Left lung (tissue), 10 donors: Measurements from ENCODE around the gene HGD. TPM values are rescaled to one million over a fixed set of nuclear protein-coding genes. Genes with fewer than 3 reads are reported as not detected.

Experiments used
- ATAC-seq: fragments of 200-7000 bp; cut with Tn5 transposase; one replicate; pipeline ENCODE4 v1.9.1; 2020; ENCODE audit warnings: moderate library complexity
- DNase-seq, 4 donors: peaks; one replicate each; pipeline ENCODE4 v3.0.0-alpha.2; 2013 to 2020
- H3K27ac ChIP-seq, 2 donors: fragments of 200-600 bp; sonication (generic) in 1 of 2; one replicate each; pipeline versions ENCODE4 v1.5.0 to v1.8.0; 2020 to 2021
- H3K27me3 ChIP-seq, 2 donors: fragments of 200-600 bp; sonication (generic) in 1 of 2; one replicate each; pipeline versions ENCODE4 v1.5.0 to v1.8.0; 2020 to 2021
- H3K36me3 ChIP-seq, 2 donors: fragments of 200-600 bp; sonication (generic) in 1 of 2; one replicate each; pipeline versions ENCODE4 v1.5.0 to v1.8.0; 2020 to 2021
- H3K4me1 ChIP-seq, 2 donors: fragments of 200-600 bp; one replicate each; pipeline ENCODE4 v1.8.0; 2021
- H3K4me3 ChIP-seq, 2 donors: fragments of 200-600 bp; sonication (generic) in 1 of 2; one replicate each; pipeline versions ENCODE4 v1.5.0 to v1.8.0; 2020 to 2021; ENCODE audit warnings: mild to moderate bottlenecking in 1 of 2
- H3K9me3 ChIP-seq, 2 donors: fragments of 200-600 bp; sonication (generic) in 1 of 2; one replicate each; pipeline versions ENCODE4 v1.5.0 to v1.8.0; 2020 to 2021
- CTCF ChIP-seq, 2 donors: fragments of 200-600 bp; sonication (generic) in 1 of 2; IDR thresholded peaks; one replicate each; pipeline versions ENCODE4 v1.5.0 to v1.8.0; 2021; ENCODE audit warnings: antibody characterized with exemption in 2 of 2
- intact Hi-C, 2 donors: fragments of 100-400 bp; cut with DNase I; formaldehyde crosslinking; loops; one replicate each; pipeline versions ENCODE4 v1.11.2 to v1.14.2; 2022
- polyA plus RNA-seq, 6 donors: library from polyadenylated mRNA; unstranded; fragments of 120-200 nt; gene quantifications; one replicate each; pipeline ENCODE4 v1.2.1, GENCODE V29; 2013; ENCODE audit not compliant: insufficient read length in 6 of 6
- total RNA-seq, 2 donors: library from RNA; stranded (reverse); fragmentation: NEBNext Ultra II Directional; extraction: Animal tissue kit (Norgen Biotek cat#: 25700); gene quantifications; one replicate each; pipeline ENCODE4 v1.2.1, GENCODE V29; 2021
- donor health status: DM: no; HTN: yes; CAD: no.
- donor health status: DM: no; HTN: no; CAD: no.

HGD gene
- total and polyA plus RNA-seq, 8 donors: 0.38 to 2.4 (median 1.0) TPM

GRCh38 chr3:120652896-120653545 is 29.0 kb downstream of the HGD start:
- no peak for ATAC-seq

GRCh38 chr3:120652281-120652680 is 29.8 kb downstream of the HGD start:
- no peak for TF ChIP-seq CTCF (IDR thresholded peaks at IDR 0.05)
- no peaks in the 10 kb centered on the region for H3K4me1 ChIP-seq
- no peaks in the 10 kb centered on the region for H3K27me3 ChIP-seq
- no peaks in the 10 kb centered on the region for H3K36me3 ChIP-seq
- no peak overlapping the region for H3K4me3 ChIP-seq
- H3K9me3 ChIP-seq: no peaks in the 10 kb centered on the region
- H3K27ac ChIP-seq: no peak overlapping the region
- no peak for ATAC-seq
- intact Hi-C loops: no loop called here
- DNase-seq: no peak

More at GRCh38 chr3:120652896-120653545, 29.0 kb downstream of the HGD start:
- TF ChIP-seq CTCF (IDR thresholded peaks at IDR 0.05): no peak
- H3K27ac ChIP-seq: no peak overlapping the region
- H3K9me3 ChIP-seq: no peaks in the 10 kb centered on the region
- H3K36me3 ChIP-seq: no peaks in the 10 kb centered on the region
- no peaks in the 10 kb centered on the region for H3K27me3 ChIP-seq
- peak in 1 of 4 donors; percentile 41 for DNase-seq
- no peaks in the 10 kb centered on the region for H3K4me1 ChIP-seq
- intact Hi-C loops: no loop called here
- no peak overlapping the region for H3K4me3 ChIP-seq

- DNase-seq: no peak
- no peak overlapping the region for H3K27ac ChIP-seq
- no peaks in the 10 kb centered on the region for H3K27me3 ChIP-seq
- no peaks in the 10 kb centered on the region for H3K4me1 ChIP-seq
- ATAC-seq: no peak
- H3K36me3 ChIP-seq: no peaks in the 10 kb centered on the region
- intact Hi-C loops: no loop called here
- no peak overlapping the region for H3K4me3 ChIP-seq
- TF ChIP-seq CTCF (IDR thresholded peaks at IDR 0.05): no peak
- H3K9me3 ChIP-seq: no peaks in the 10 kb centered on the region
These were observed 31.7 kb downstream of the HGD start for GRCh38 chr3:120650311-120650710.

GRCh38 chr3:120649830-120650233 is 32.2 kb downstream of the HGD start:
- no peaks in the 10 kb centered on the region for H3K27me3 ChIP-seq
- intact Hi-C loops: no loop called here
- H3K4me1 ChIP-seq: no peaks in the 10 kb centered on the region
- H3K4me3 ChIP-seq: no peak overlapping the region
- ATAC-seq (peak; percentile 66), DNase-seq (peak in 1 of 4 donors; percentile 22)
- no peak overlapping the region for H3K27ac ChIP-seq
- no peaks in the 10 kb centered on the region for H3K9me3 ChIP-seq
- H3K36me3 ChIP-seq: no peaks in the 10 kb centered on the region
- TF ChIP-seq CTCF (IDR thresholded peaks at IDR 0.05): no peak

GRCh38 chr3:120648290-120648689 is 33.7 kb downstream of the HGD start:
- intact Hi-C loops: no loop called here
- no peaks in the 10 kb centered on the region for H3K36me3 ChIP-seq
- H3K27me3 ChIP-seq: no peaks in the 10 kb centered on the region
- H3K27ac ChIP-seq: no peak overlapping the region
- no peaks in the 10 kb centered on the region for H3K4me1 ChIP-seq
- DNase-seq (no peak), ATAC-seq (no peak)
- no peak for TF ChIP-seq CTCF (IDR thresholded peaks at IDR 0.05)
- no peak overlapping the region for H3K4me3 ChIP-seq
- H3K9me3 ChIP-seq: no peaks in the 10 kb centered on the region
